OCI-LY3 (cell line): ENCODE data around the gene SCNN1G.
"Not testable (repeated sequence)": the region's sequence is repeated elsewhere in the genome, so short reads cannot be mapped to it uniquely, and the experiment has no call there.

Experiments used
- CTCF ChIP-seq: fragments of 200-600, 300-600 bp; sonication (generic); IDR thresholded peaks from 2 replicates; pipeline ENCODE4 v1.5.1; 2014; ENCODE audit warnings: antibody characterized with exemption, low read length, low read depth
- EZH2phosphoT487 ChIP-seq: fragments of 200-600 bp; shearing (Covaris generic); IDR thresholded peaks from 2 replicates; pipeline ENCODE4 v1.6.1; 2018; ENCODE audit warnings: antibody characterized with exemption, mixed run types, low read depth

- TF ChIP-seq CTCF, EZH2phosphoT487: not testable (repeated sequence)
Measured at GRCh38 chr16:23144393-23144792, 38.2 kb upstream of the SCNN1G start.
